ENCODE results near the gene ADTRP.

ADTRP gene

GRCh38 chr6:11665604-11666326 is 112.8 kb downstream of the ADTRP start:
- H3K4me1 ChIP-seq (ENCODE audit: low read depth, poor library complexity, severe bottlenecking) = no peaks in the 10 kb centered on the region
- no peaks in the 10 kb centered on the region for H4K20me1 ChIP-seq (ENCODE audit: insufficient read depth)
- TF ChIP-seq CTCF (conservative IDR thresholded peaks at IDR 0.05; ENCODE audit: low read depth, low read length) = no peak
- H3K79me2 ChIP-seq (ENCODE audit: insufficient read depth, low read depth) = no peaks in the 10 kb centered on the region
- H3K36me3 ChIP-seq (ENCODE audit: insufficient read depth) = no peaks in the 10 kb centered on the region
- H3K4me3 ChIP-seq (IDR thresholded peaks at IDR 0.05; ENCODE audit: insufficient read depth, low read depth, low read length) = no peak overlapping the region
- no peaks in the 10 kb centered on the region for H3K27me3 ChIP-seq (ENCODE audit: insufficient read depth, low read depth)
- H3K9ac ChIP-seq = no peak overlapping the region
- no peak overlapping the region for H3K27ac ChIP-seq
- no peak overlapping the region for H3K4me2 ChIP-seq
- H2AFZ ChIP-seq (ENCODE audit: low read depth) = no peak overlapping the region

All from KMS-11 (cell line).